Glutamatergic neuron (in vitro differentiated cells): ENCODE results near the gene GALNT17. TPM values are rescaled to one million over a fixed set of nuclear protein-coding genes. Genes with fewer than 3 reads are reported as not detected.

Source experiments
- DNase-seq: peaks from one replicate; pipeline ENCODE4 v3.0.0; 2022
- H3K27ac Mint-ChIP-seq: one replicate; pipeline ENCODE4 v1.8.0; 2020; ENCODE audit warnings: mild to moderate bottlenecking, mixed read lengths, inconsistent platforms; ENCODE audit not compliant: unreplicated experiment
- H3K27me3 Mint-ChIP-seq: one replicate; pipeline ENCODE4 v1.8.0; 2020; ENCODE audit warnings: mild to moderate bottlenecking, moderate library complexity, mixed read lengths, inconsistent platforms; ENCODE audit not compliant: unreplicated experiment
- H3K36me3 Mint-ChIP-seq: one replicate; pipeline ENCODE4 v1.8.0; 2020; ENCODE audit warnings: mild to moderate bottlenecking, mixed read lengths, inconsistent platforms; ENCODE audit not compliant: unreplicated experiment
- H3K4me1 Mint-ChIP-seq: one replicate; pipeline ENCODE4 v1.8.0; 2020; ENCODE audit warnings: mild to moderate bottlenecking, low read depth, mixed read lengths, inconsistent platforms; ENCODE audit not compliant: unreplicated experiment
- H3K4me3 Mint-ChIP-seq: one replicate; pipeline ENCODE4 v1.8.0; 2020; ENCODE audit warnings: mild to moderate bottlenecking, mixed read lengths, inconsistent platforms; ENCODE audit not compliant: unreplicated experiment
- H3K9me3 Mint-ChIP-seq: one replicate; pipeline ENCODE4 v1.8.0; 2020; ENCODE audit warnings: mild to moderate bottlenecking, moderate library complexity, mixed read lengths, inconsistent platforms; ENCODE audit not compliant: unreplicated experiment
- CTCF ChIP-seq: fragments of 200-600 bp; sonication (generic); IDR thresholded peaks from one replicate; pipeline ENCODE4 v1.5.0; 2021; ENCODE audit not compliant: partially characterized antibody, unreplicated experiment
- total RNA-seq: library from RNA; stranded (reverse); fragmentation: NEBNext Ultra II Directional; extraction: Animal tissue kit (Norgen Biotek cat#: 25700); gene quantifications from one replicate; pipeline ENCODE4 v1.2.1, GENCODE V29; 2021; ENCODE audit not compliant: unreplicated experiment

The GALNT17 gene
- total RNA-seq, 1 donor from 2014 or later, result 42.0 TPM

GRCh38 chr7:71547426-71547825 is 415.5 kb downstream of the GALNT17 start:
- H3K36me3 Mint-ChIP-seq, result peaks cover 18% of the 10 kb centered on the region
- no peaks in the 10 kb centered on the region for H3K27me3 Mint-ChIP-seq
- H3K27ac Mint-ChIP-seq, result no peak overlapping the region
- DNase-seq, result no peak
- no peak for TF ChIP-seq CTCF
- no peaks in the 10 kb centered on the region for H3K4me1 Mint-ChIP-seq
- no peak overlapping the region for H3K4me3 Mint-ChIP-seq
- no peaks in the 10 kb centered on the region for H3K9me3 Mint-ChIP-seq

GRCh38 chr7:71548746-71549145 is 416.8 kb downstream of the GALNT17 start:
- Mint-ChIP-seq H3K9me3 (no peaks in the 10 kb centered on the region), H3K36me3 (peaks cover 18% of the 10 kb centered on the region), H3K27ac (no peak overlapping the region), H3K4me3 (no peak overlapping the region), H3K4me1 (no peaks in the 10 kb centered on the region), H3K27me3 (no peaks in the 10 kb centered on the region)
- no peak for DNase-seq
- TF ChIP-seq CTCF, result no peak

GRCh38 chr7:71553306-71553705 is 421.4 kb downstream of the GALNT17 start:
- no peak for TF ChIP-seq CTCF
- H3K27ac Mint-ChIP-seq, result no peak overlapping the region
- peaks cover 1% of the 10 kb centered on the region for H3K9me3 Mint-ChIP-seq
- peaks cover 26% of the 10 kb centered on the region for H3K36me3 Mint-ChIP-seq
- no peaks in the 10 kb centered on the region for H3K27me3 Mint-ChIP-seq
- H3K4me1 Mint-ChIP-seq, result no peaks in the 10 kb centered on the region
- DNase-seq, result no peak
- H3K4me3 Mint-ChIP-seq, result no peak overlapping the region

GRCh38 chr7:71555758-71556157 is 423.8 kb downstream of the GALNT17 start:
- H3K27ac Mint-ChIP-seq, result no peak overlapping the region
- H3K9me3 Mint-ChIP-seq, result peaks cover 1% of the 10 kb centered on the region
- H3K36me3 Mint-ChIP-seq, result peaks cover 19% of the 10 kb centered on the region
- peaks cover 6% of the 10 kb centered on the region for H3K4me1 Mint-ChIP-seq
- no peak for DNase-seq
- TF ChIP-seq CTCF, result no peak
- H3K4me3 Mint-ChIP-seq, result no peak overlapping the region
- no peaks in the 10 kb centered on the region for H3K27me3 Mint-ChIP-seq

GRCh38 chr7:71558806-71559613 is 427.1 kb downstream of the GALNT17 start:
- H3K4me3 Mint-ChIP-seq, result no peak overlapping the region
- H3K27ac Mint-ChIP-seq, result no peak overlapping the region
- TF ChIP-seq CTCF, result no peak
- H3K27me3 Mint-ChIP-seq, result peaks cover 2% of the 10 kb centered on the region
- peaks cover 6% of the 10 kb centered on the region for H3K4me1 Mint-ChIP-seq
- H3K36me3 Mint-ChIP-seq, result peaks cover 10% of the 10 kb centered on the region
- DNase-seq, result no peak
- H3K9me3 Mint-ChIP-seq, result peaks cover 6% of the 10 kb centered on the region
